GM19324 (cell line): ENCODE measurements around the gene PIP5K1C.

Experiments used
- ATAC-seq: cut with Tn5 transposase; IDR thresholded peaks from one replicate; pipeline ENCODE4 v1.9.1; 2021; ENCODE audit warnings: mild to moderate bottlenecking, moderate library complexity; ENCODE audit not compliant: unreplicated experiment, low FRiP score

PIP5K1C gene

GRCh38 chr19:3700242-3701032 lies at the start of gene PIP5K1C:
TSS of gene PIP5K1C (minus strand) at chr19:3700468. CDS start at chr19:3700390, 78 bp downstream.
- peak; percentile 88 for ATAC-seq

- ATAC-seq = no peak
Observed at GRCh38 chr19:3748965-3749364, 48.7 kb upstream of the PIP5K1C start.

GRCh38 chr19:3746371-3747056 lies 46.2 kb upstream of the PIP5K1C start:
- ATAC-seq = no peak

- ATAC-seq = no peak
Observed at GRCh38 chr19:3745363-3746045, 45.2 kb upstream of the PIP5K1C start.

GRCh38 chr19:3743486-3743885 lies 43.2 kb upstream of the PIP5K1C start:
- no peak for ATAC-seq

- no peak for ATAC-seq
Observed at GRCh38 chr19:3740431-3740830, 40.2 kb upstream of the PIP5K1C start.

GRCh38 chr19:3738477-3739220 lies 38.4 kb upstream of the PIP5K1C start:
- ATAC-seq = no peak

- ATAC-seq = no peak
Observed at GRCh38 chr19:3737487-3738205, 37.4 kb upstream of the PIP5K1C start.

GRCh38 chr19:3736106-3736724 lies 35.9 kb upstream of the PIP5K1C start:
- ATAC-seq = no peak

- no peak for ATAC-seq
Observed at GRCh38 chr19:3734310-3734600, 34.0 kb upstream of the PIP5K1C start.

GRCh38 chr19:3733549-3734309 lies 33.5 kb upstream of the PIP5K1C start:
- no peak for ATAC-seq

GRCh38 chr19:3732108-3732507 lies 31.8 kb upstream of the PIP5K1C start:
- no peak for ATAC-seq

- no peak for ATAC-seq
Observed at GRCh38 chr19:3730457-3730958, 30.2 kb upstream of the PIP5K1C start.

GRCh38 chr19:3725640-3726310 lies 25.5 kb upstream of the PIP5K1C start:
- ATAC-seq = no peak

GRCh38 chr19:3725121-3725520 lies 24.9 kb upstream of the PIP5K1C start:
- no peak for ATAC-seq

GRCh38 chr19:3723883-3724282 lies 23.6 kb upstream of the PIP5K1C start:
- ATAC-seq = no peak

GRCh38 chr19:3723110-3723488 lies 22.8 kb upstream of the PIP5K1C start:
- no peak for ATAC-seq

GRCh38 chr19:3722443-3723109 lies 22.3 kb upstream of the PIP5K1C start:
- ATAC-seq = no peak
